NAMALWA (cell line): ENCODE data around the gene RFC5.
"Not testable (repeated sequence)": the region's sequence is repeated elsewhere in the genome, so short reads cannot be mapped to it uniquely, and the experiment has no call there.

Experiments
- DNase-seq: peaks from one replicate; pipeline ENCODE4 v3.0.0-alpha.2; 2015; ENCODE audit warnings: low spot score

RFC5 gene

GRCh38 chr12:118052324-118053070 is 36.0 kb downstream of the RFC5 start:
- no peak for DNase-seq

- DNase-seq, result no peak
These were observed 36.8 kb downstream of the RFC5 start for GRCh38 chr12:118053071-118053985.

- peak; percentile 92 for DNase-seq
These were observed 38.6 kb downstream of the RFC5 start for GRCh38 chr12:118055144-118055557.

GRCh38 chr12:118055865-118056773 is 39.6 kb downstream of the RFC5 start:
- no peak for DNase-seq

GRCh38 chr12:118058227-118058626 is 41.7 kb downstream of the RFC5 start:
- DNase-seq, result no peak

- no peak for DNase-seq
These were observed 42.4 kb downstream of the RFC5 start for GRCh38 chr12:118058881-118059280.

- DNase-seq, result no peak
These were observed 43.1 kb downstream of the RFC5 start for GRCh38 chr12:118059341-118060191.

- DNase-seq, result peak; percentile 17
These were observed 44.0 kb downstream of the RFC5 start for GRCh38 chr12:118060301-118061010.

GRCh38 chr12:118061011-118061872 is 44.7 kb downstream of the RFC5 start, which contains the start of gene WSB2:
WSB2 (minus strand) TSS chr12:118061179; CDS start chr12:118061048, 131 bp downstream.
- DNase-seq, result peak; percentile 23

- no peak for DNase-seq
These were observed 45.7 kb downstream of the RFC5 start for GRCh38 chr12:118061873-118062843.

GRCh38 chr12:118063576-118064391 is 47.3 kb downstream of the RFC5 start:
- no peak for DNase-seq

GRCh38 chr12:118064608-118065007 is 48.1 kb downstream of the RFC5 start:
- DNase-seq, result peak; percentile 60

GRCh38 chr12:118065380-118065779 is 48.9 kb downstream of the RFC5 start:
- DNase-seq, result no peak

GRCh38 chr12:118068445-118068844 is 51.9 kb downstream of the RFC5 start:
- DNase-seq, result no peak

GRCh38 chr12:118070650-118071049 is 54.1 kb downstream of the RFC5 start:
- DNase-seq, result no peak

- DNase-seq, result no peak
These were observed 57.3 kb downstream of the RFC5 start for GRCh38 chr12:118073768-118074167.

GRCh38 chr12:118081521-118081920 is 65.0 kb downstream of the RFC5 start:
- DNase-seq, result not testable (repeated sequence)
